Vagina (tissue), 2 donors: ENCODE measurements around the gene RAB13.

ENCODE experiments used
- POLR2A ChIP-seq, 2 donors: fragments of 450-650 bp; IDR thresholded peaks; one replicate each; pipeline ENCODE4 v1.6.1; 2017; ENCODE audit warnings: antibody characterized with exemption in 2 of 2, mild to moderate bottlenecking in 2 of 2, moderate library complexity in 2 of 2
- TF ChIP-seq, protein P1 (sequence below), 3 experiments: fragments of 450-650 bp in 2 of 3; fragments of 200-600 bp in 1 of 3; sonication (generic) in 1 of 3; IDR thresholded peaks; one replicate each; pipeline ENCODE4 v1.5.1; 2017 to 2019; ENCODE audit warnings: antibody characterized with exemption in 3 of 3, mild to moderate bottlenecking in 2 of 3, moderate library complexity in 2 of 3

- TF ChIP-seq, protein P1, sequence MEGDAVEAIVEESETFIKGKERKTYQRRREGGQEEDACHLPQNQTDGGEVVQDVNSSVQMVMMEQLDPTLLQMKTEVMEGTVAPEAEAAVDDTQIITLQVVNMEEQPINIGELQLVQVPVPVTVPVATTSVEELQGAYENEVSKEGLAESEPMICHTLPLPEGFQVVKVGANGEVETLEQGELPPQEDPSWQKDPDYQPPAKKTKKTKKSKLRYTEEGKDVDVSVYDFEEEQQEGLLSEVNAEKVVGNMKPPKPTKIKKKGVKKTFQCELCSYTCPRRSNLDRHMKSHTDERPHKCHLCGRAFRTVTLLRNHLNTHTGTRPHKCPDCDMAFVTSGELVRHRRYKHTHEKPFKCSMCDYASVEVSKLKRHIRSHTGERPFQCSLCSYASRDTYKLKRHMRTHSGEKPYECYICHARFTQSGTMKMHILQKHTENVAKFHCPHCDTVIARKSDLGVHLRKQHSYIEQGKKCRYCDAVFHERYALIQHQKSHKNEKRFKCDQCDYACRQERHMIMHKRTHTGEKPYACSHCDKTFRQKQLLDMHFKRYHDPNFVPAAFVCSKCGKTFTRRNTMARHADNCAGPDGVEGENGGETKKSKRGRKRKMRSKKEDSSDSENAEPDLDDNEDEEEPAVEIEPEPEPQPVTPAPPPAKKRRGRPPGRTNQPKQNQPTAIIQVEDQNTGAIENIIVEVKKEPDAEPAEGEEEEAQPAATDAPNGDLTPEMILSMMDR (IDR thresholded peaks at IDR 0.05): no peak
- TF ChIP-seq POLR2A (IDR thresholded peaks at IDR 0.05): no peak
These were observed 23.8 kb downstream of the RAB13 start for GRCh38 chr1:153962088-153963029.
